GM12865 (cell line): ENCODE data around the gene SELE.

Experiments
- DNase-seq: peaks from one replicate; pipeline ENCODE4 v3.0.0; 2010; ENCODE audit warnings: low read depth
- H3K4me3 ChIP-seq: 2 replicates; pipeline ENCODE4 v1.5.1; 2011; ENCODE audit warnings: mild to moderate bottlenecking, low read depth, low read length, control low read depth
- CTCF ChIP-seq: IDR thresholded peaks from 2 replicates; pipeline ENCODE4 v1.5.1; 2011; ENCODE audit warnings: low read length, control low read depth, low read depth, inconsistent platforms; ENCODE audit not compliant: insufficient read depth; ENCODE audit errors: missing control alignments

Gene SELE

DNA sequence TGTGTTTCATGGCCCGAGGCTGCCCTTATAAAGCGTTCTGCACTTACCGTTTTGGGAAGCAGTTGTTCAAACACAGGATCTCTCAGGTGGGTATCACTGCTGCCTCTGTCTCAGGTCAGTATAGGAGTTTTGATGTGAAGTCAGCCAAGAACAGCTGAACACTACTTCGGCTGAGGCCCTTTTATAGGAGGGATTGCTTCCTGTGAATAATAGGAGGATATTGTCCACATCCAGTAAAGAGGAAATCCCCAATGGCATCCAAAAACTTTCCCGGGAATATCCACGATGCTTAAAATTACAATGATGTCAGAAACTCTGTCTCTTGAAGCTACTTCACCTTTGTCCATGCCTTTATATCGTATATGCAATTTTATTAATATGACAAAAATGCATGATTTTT lies at the start of gene SELE:
TSS of gene SELE (minus strand) at position 156 of the 400 bp plus-strand sequence. CDS start 467 bp downstream, outside the sequence.
- TF ChIP-seq CTCF, result no peak
- no peak within 1 kb of the TSS for H3K4me3 ChIP-seq
- no peak for DNase-seq

DNA sequence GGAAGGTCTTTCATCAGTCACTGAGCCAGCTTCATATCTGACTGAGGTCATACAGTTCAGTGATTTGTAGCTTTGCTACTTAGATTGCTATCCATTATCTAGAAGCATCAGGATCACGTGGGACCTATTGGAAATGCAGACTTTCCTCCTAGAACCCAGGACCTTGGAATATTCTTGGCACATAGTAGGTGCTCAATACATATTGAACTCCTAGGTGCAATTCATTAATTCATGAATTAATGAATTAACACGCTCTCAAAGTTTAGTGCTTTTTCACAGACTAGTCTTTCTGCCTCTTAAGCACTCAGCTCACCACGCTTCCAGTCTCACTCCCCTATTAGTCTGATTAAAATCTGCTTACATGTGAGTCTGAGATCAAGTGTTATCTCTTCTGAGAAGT lies 48.7 kb upstream of the SELE start:
- DNase-seq, result no peak
- TF ChIP-seq CTCF, result no peak
- no peak overlapping the region for H3K4me3 ChIP-seq

GRCh38 chr1:169779970-169780369 lies 46.1 kb upstream of the SELE start:
- no peak overlapping the region for H3K4me3 ChIP-seq
- no peak for TF ChIP-seq CTCF
- DNase-seq, result no peak

DNA sequence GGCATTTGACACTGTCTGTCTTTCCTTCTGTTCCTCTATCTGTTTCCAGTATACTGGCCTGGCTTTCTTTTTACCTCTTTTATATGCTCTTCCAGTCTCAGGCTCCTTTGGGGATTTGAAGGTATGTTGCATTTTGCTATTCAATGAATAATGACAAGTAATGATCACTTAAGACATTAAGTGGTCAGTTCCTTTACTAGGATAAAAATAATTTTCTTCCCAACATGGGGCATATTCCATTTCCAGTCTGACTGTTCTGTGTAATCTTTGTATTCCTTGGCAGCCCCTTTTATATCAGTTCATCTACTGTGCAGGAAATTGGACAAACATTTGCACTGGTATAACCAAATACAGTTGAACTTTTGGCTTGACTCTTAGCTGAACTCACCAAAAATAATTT lies 45.3 kb upstream of the SELE start:
- no peak overlapping the region for H3K4me3 ChIP-seq
- TF ChIP-seq CTCF, result no peak
- DNase-seq, result no peak

DNA sequence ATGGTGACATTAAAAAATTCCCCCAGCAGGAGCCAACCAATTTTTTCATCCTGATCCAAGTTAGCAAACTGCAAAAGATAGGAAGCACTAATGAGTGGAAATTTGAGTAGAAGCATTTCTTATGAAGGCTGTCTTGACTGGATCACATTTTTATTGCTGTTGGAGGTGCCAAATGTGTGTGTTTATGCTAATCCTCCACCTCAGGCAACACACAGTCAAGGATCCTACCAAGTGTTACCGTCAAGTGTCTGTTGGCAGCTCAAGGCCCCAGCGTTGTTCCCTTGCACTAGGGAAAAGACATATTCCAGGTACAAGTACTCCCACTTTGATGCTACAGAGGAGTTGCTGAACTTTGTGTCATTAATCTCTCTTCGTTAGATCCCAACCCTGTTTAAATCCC lies 42.6 kb upstream of the SELE start:
- no peak for TF ChIP-seq CTCF

DNA sequence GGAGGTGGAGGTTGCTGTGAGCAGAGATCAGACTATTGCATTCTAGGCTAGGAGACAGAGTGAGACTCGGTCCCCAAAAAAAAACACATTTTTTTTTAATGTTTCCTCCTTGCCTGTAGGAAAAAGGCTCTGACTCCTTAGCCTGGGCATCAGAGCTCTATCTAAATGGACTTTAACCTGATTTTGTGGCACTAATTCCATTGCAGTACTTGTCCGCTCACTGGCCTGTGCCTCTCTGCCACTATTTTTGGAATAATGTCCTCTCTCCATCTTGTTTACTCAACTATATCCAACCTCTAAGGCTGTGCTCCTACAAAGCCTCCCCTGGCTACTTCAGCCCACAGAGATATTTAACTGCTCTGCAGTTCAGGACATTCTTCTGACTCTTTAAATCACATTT lies 34.3 kb upstream of the SELE start:
- no peak for TF ChIP-seq CTCF
- no peak for DNase-seq
- H3K4me3 ChIP-seq, result no peak overlapping the region

More for the DNA sequence above, 42.6 kb upstream of the SELE start:
- no peak for DNase-seq
- H3K4me3 ChIP-seq, result no peak overlapping the region

GRCh38 chr1:169765580-169766331 lies 31.9 kb upstream of the SELE start:
- no peak for TF ChIP-seq CTCF
- H3K4me3 ChIP-seq, result no peak overlapping the region
- DNase-seq, result no peak
